ENCODE measurements around the gene HIPK1. TPM values are rescaled to one million over a fixed set of nuclear protein-coding genes. Genes with fewer than 3 reads are reported as not detected.

The HIPK1 gene
- total RNA-seq = 17.7 and 32.0 TPM in 2 replicates

GRCh38 chr1:113928941-113929749, at the start of gene HIPK1:
Gene HIPK1 (plus strand): TSS chr1:113929324.

DNA sequence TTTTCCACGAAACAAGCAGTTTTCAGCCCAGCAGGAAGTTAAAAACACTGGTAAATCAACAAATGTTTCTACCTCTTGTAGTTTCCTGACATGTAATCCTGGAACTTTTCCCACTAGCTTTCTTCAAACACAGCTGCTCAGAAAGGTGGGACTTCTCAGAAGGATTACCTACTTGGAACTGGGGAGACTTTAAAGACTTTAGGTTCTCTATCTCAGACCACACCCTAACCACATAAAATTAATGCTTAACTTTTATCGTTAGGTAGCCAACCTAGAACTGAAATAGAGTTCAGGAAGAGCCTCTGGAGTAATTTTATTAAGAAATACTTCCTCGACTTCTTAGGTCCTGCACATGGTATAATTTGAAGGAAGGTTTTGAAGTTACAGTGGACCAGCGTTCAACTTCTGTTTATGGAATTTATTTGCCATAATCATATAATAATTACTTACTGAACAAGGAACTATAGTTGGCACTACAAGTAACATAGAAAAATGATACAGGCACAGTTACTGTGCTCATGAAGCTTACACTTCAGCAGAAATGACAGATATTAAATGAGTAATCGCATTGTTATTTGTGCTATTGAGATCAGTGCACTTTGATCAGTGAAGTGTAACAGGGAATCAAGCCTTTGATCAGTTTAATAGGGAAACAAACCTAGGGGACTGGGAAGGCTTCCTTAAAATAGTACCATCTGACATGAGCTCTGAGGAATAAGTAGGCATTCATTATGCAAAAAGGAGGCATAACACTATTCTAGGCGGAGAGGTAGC, 41.5 kb upstream of the HIPK1 start, which contains the start of gene BCL2L15:
Gene BCL2L15 (minus strand): TSS at position 180 of the 774 bp plus-strand sequence. CDS start 206 bp downstream, outside the sequence.

GRCh38 chr1:113904674-113905434, 24.3 kb upstream of the HIPK1 start, which contains the start of the genes AP4B1 and DCLRE1B:
Gene AP4B1 (minus strand): TSS chr1:113904799. CDS start chr1:113904717, 82 bp downstream.
Gene DCLRE1B (plus strand): TSS chr1:113905326. CDS start chr1:113905587, 261 bp downstream.

GRCh38 chr1:113978863-113979702, 50.0 kb downstream of the HIPK1 start, which contains the start of gene OLFML3:
Gene OLFML3 (plus strand): TSS chr1:113979474. CDS start chr1:113979517, 43 bp downstream.

Other genes starting within 250 kb of the HIPK1 start
- gene PHTF1, start 169.8 kb upstream of the HIPK1 start, total RNA-seq = 22.0 and 40.8 TPM in 2 replicates
- 12.1 and 15.3 TPM in 2 replicates for gene RSBN1, start 116.8 kb upstream of the HIPK1 start, total RNA-seq
- gene PTPN22, start 57.6 kb upstream of the HIPK1 start, total RNA-seq = not detected in 2 replicates
- gene BCL2L15, start 41.7 kb upstream of the HIPK1 start, total RNA-seq = 0.11 and 0.39 TPM in 2 replicates
- 8.1 and 10.6 TPM in 2 replicates for gene AP4B1, start 24.5 kb upstream of the HIPK1 start, total RNA-seq
- 3.1 and 3.8 TPM in 2 replicates for gene DCLRE1B, start 24.0 kb upstream of the HIPK1 start, total RNA-seq
- gene OLFML3, start 50.1 kb downstream of the HIPK1 start, total RNA-seq = 670 and 834 TPM in 2 replicates
- gene SYT6, start 224.5 kb downstream of the HIPK1 start, total RNA-seq = 13.0 and 22.4 TPM in 2 replicates